Measurements from ENCODE around the gene SLC25A36.
"Not testable (repeated sequence)": the region's sequence is repeated elsewhere in the genome, so short reads cannot be mapped to it uniquely, and the experiment has no call there.

The SLC25A36 gene

DNA sequence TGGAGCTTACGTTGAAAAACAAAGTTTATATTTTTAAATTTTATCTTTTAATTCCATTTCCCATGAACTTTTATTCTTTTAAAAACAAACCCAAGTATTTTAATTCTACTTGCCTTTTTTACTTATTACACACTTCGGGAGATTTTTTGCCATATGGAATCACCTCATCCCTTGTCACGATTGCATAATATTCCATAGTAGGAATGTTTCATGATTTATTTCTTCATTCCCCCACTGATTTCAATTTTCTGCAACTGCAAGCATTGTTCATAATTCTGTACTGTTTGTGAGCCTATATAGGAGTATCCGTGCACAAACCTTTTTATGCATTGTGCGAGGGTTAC lies 574 bp upstream of the SLC25A36 start:
- DNase-seq (ENCODE audit: low spot score in 2 of 2), result no peak
- Mint-ChIP-seq H3K4me3 (peak overlapping the region; percentile 94), H3K4me1 (peaks cover 43% of the 10 kb centered on the region), H3K27me3 (peaks cover 4% of the 10 kb centered on the region), H3K27ac (ENCODE audit: low read depth) (peak overlapping the region; percentile 94), H3K36me3 (ENCODE audit: insufficient read depth) (peaks cover 11% of the 10 kb centered on the region), H3K9me3 (no peaks in the 10 kb centered on the region)
- no peak for ATAC-seq (replicated peaks; ENCODE audit: extremely low read depth, poor library complexity, severe bottlenecking)

DNA sequence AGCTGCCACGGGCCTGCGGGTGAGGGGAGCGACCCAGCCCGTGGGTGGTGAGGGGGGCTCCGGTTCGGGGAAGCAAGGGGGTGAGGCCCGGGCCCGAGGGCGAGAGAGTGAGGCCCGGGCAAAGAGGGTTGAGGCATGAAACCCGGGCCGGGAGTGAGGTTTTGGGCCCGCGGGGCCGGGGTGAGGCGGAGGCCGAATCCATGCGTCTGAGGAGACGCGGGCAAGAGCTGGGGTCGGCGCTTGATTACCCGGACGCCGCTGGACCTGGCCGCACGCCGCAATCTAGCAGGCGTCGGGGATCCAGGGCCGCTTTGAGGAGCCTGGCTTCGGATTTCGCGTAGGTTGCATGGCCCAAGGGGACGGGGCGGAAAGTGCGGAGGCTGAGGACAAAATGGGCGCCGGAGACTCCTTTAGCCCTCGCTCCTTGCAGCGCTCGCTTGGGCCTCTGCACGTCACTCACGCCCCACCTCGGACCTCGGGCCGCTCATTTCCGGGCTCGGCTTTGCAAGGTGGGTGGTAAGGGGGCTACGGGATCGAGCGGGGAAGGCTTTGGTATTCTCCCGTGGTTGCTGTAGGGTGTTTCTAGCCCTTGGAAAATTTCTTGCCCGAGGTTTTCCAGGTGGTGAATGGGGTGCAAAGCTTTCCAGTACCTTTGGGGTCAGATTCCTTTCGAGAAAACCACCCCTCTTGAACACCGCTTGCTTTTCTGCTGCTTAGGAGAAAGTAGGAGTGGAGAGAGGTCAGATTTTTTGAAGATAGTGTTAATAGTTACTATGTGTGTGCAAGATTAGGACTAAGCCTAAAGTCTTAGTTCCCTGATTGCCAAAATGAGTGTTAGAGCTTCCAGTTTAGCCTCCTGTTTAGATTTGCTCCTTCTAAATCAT lies 827 bp downstream of the SLC25A36 start:
- DNase-seq (ENCODE audit: low spot score in 2 of 2) (peak; percentile 26 to 31), ATAC-seq (replicated peaks; ENCODE audit: extremely low read depth, poor library complexity, severe bottlenecking) (peak; percentile 9)
- H3K36me3 Mint-ChIP-seq (ENCODE audit: insufficient read depth), result peaks cover 11% of the 10 kb centered on the region
- H3K27me3 Mint-ChIP-seq, result no peaks in the 10 kb centered on the region
- H3K27ac Mint-ChIP-seq (ENCODE audit: low read depth), result peak overlapping the region; percentile 94
- peak overlapping the region; percentile 94 for H3K4me3 Mint-ChIP-seq
- H3K9me3 Mint-ChIP-seq, result no peaks in the 10 kb centered on the region
- peaks cover 55% of the 10 kb centered on the region for H3K4me1 Mint-ChIP-seq

DNA sequence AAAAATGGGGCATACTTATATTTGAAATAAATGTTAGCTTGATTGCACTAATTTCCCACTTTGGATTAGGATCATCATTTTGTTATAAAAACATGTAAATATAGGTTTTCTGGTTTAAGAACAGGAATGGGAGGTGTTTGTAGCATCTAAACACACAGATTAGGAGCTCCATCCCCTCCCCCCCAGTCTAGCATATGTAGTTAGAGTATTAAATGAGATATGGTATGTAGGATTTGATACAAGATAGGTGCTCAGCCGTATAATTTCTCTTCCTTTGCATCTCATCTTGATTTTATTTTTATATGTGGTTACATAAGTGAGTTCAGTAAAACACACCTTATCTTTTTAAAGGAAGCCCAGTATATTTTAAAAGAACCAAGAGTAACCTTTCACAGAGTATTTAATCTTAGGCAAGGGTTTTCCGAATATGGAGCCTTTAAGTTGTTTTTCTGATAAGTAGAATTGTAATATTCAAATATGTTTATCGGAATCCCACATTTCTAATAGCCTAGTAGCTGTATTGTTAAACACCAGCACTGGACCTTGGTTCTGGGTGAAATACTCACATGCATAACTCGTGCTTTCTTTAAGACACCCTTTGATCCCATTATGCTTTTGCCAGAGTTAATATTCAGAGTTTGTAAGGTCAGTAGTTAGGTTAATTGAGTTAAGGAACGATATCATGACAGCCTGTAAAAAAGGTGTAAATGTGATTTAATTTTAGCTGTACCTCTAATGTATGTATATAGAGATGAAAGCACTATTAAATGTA lies 2.3 kb downstream of the SLC25A36 start:
- H3K27me3 Mint-ChIP-seq, result no peaks in the 10 kb centered on the region
- peaks cover 59% of the 10 kb centered on the region for H3K4me1 Mint-ChIP-seq
- DNase-seq (ENCODE audit: low spot score in 2 of 2) (no peak), ATAC-seq (replicated peaks; ENCODE audit: extremely low read depth, poor library complexity, severe bottlenecking) (no peak)
- H3K36me3 Mint-ChIP-seq (ENCODE audit: insufficient read depth), result peaks cover 11% of the 10 kb centered on the region
- H3K4me3 Mint-ChIP-seq, result peak overlapping the region; percentile 94
- no peak overlapping the region for H3K27ac Mint-ChIP-seq (ENCODE audit: low read depth)
- H3K9me3 Mint-ChIP-seq, result no peaks in the 10 kb centered on the region

- peaks cover 60% of the 10 kb centered on the region for H3K4me1 Mint-ChIP-seq
- no peaks in the 10 kb centered on the region for H3K36me3 Mint-ChIP-seq (ENCODE audit: insufficient read depth)
- DNase-seq (ENCODE audit: low spot score in 2 of 2), result no peak
- ATAC-seq (replicated peaks; ENCODE audit: extremely low read depth, poor library complexity, severe bottlenecking), result no peak
- H3K27ac Mint-ChIP-seq (ENCODE audit: low read depth), result no peak overlapping the region
- H3K9me3 Mint-ChIP-seq, result no peaks in the 10 kb centered on the region
- H3K4me3 Mint-ChIP-seq, result no peak overlapping the region
- H3K27me3 Mint-ChIP-seq, result no peaks in the 10 kb centered on the region
Measured at GRCh38 chr3:140948460-140949249, 7.0 kb downstream of the SLC25A36 start.

DNA sequence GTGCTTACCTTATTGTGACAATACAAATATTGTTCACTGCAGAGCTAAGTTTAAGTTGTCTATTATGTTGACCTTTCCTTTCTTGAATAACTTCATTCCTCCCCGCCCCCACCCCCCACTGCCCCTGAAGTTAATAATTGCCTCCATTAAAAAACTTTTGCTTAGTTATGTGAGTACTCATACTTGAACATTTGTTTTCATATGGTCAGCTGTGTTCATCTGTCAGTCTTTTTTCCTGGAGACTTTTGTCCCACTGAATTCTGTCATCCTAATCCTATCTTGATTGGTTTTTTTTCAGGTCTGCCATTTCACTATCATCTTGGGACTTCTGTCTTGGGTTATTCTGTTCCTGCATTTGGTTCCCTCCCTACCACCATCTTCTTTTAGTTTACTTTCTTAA lies 8.5 kb downstream of the SLC25A36 start:
- no peak overlapping the region for H3K27ac Mint-ChIP-seq (ENCODE audit: low read depth)
- H3K4me1 Mint-ChIP-seq, result peaks cover 60% of the 10 kb centered on the region

GRCh38 chr3:140950863-140951262 lies 9.2 kb downstream of the SLC25A36 start:
- no peak overlapping the region for H3K4me3 Mint-ChIP-seq
- DNase-seq (ENCODE audit: low spot score in 2 of 2) (no peak), ATAC-seq (replicated peaks; ENCODE audit: extremely low read depth, poor library complexity, severe bottlenecking) (no peak)
- no peaks in the 10 kb centered on the region for H3K36me3 Mint-ChIP-seq (ENCODE audit: insufficient read depth)
- no peaks in the 10 kb centered on the region for H3K9me3 Mint-ChIP-seq
- no peak overlapping the region for H3K27ac Mint-ChIP-seq (ENCODE audit: low read depth)
- H3K27me3 Mint-ChIP-seq, result no peaks in the 10 kb centered on the region
- peaks cover 59% of the 10 kb centered on the region for H3K4me1 Mint-ChIP-seq

More for the DNA sequence above, 8.5 kb downstream of the SLC25A36 start:
- no peak for ATAC-seq (replicated peaks; ENCODE audit: extremely low read depth, poor library complexity, severe bottlenecking)
- H3K27me3 Mint-ChIP-seq, result no peaks in the 10 kb centered on the region
- H3K36me3 Mint-ChIP-seq (ENCODE audit: insufficient read depth), result no peaks in the 10 kb centered on the region
- no peak overlapping the region for H3K4me3 Mint-ChIP-seq
- no peaks in the 10 kb centered on the region for H3K9me3 Mint-ChIP-seq
- no peak for DNase-seq (ENCODE audit: low spot score in 2 of 2)

GRCh38 chr3:140951750-140952149 lies 10.1 kb downstream of the SLC25A36 start:
- Mint-ChIP-seq H3K4me3 (peak overlapping the region; percentile 21), H3K4me1 (peaks cover 55% of the 10 kb centered on the region)
- not testable (repeated sequence) for ATAC-seq (replicated peaks; ENCODE audit: extremely low read depth, poor library complexity, severe bottlenecking); H3K9me3 Mint-ChIP-seq; DNase-seq (ENCODE audit: low spot score in 2 of 2); H3K27me3 Mint-ChIP-seq; H3K36me3 Mint-ChIP-seq (ENCODE audit: insufficient read depth); H3K27ac Mint-ChIP-seq (ENCODE audit: low read depth)

DNA sequence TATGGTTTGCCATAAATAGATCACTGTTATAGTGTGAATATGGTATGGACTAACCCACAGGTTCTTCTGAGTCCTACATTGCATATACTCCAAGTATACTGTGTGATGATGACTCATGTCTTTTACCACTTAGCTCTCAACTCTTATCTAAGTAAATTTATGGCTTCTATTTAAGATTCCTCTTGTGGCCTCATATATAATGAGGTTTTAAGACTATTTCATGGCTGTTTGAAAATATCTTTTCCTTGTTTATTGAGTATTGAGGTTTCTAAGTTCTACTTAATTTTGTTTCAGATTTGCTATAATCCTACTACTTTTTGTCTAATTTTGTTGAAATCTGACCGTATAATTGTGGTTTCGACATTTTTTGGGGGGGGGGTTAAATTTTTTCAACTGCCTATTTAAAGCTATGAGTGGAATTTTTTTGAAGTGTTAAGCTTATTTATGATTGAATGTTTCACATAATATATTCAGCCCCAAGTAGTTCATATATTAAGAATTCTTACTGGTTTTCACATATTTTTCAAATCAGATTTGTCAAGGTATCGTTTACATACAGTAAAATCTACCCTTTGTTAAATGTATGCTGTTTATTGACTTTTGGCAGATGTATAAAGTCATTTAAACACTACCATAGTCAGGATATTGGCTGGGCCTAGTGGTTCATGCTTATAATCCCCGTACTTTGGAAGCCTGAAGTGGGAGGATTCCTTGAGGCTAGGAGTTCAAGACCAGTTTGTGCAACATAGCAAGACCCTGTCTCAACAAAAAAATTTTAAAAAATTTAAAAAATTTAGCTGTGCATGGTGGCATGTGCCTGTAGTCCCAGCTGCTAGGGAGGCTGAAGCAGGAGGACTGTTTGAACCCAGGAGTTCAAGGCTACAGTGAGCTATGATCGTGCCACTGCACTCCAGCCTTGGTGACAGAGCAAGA lies 11.7 kb downstream of the SLC25A36 start:
- no peak for ATAC-seq (replicated peaks; ENCODE audit: extremely low read depth, poor library complexity, severe bottlenecking)
- Mint-ChIP-seq H3K4me1 (peaks cover 50% of the 10 kb centered on the region), H3K36me3 (ENCODE audit: insufficient read depth) (peaks cover 1% of the 10 kb centered on the region), H3K27me3 (no peaks in the 10 kb centered on the region), H3K27ac (ENCODE audit: low read depth) (no peak overlapping the region), H3K4me3 (no peak overlapping the region), H3K9me3 (no peaks in the 10 kb centered on the region)
- DNase-seq (ENCODE audit: low spot score in 2 of 2), result no peak

DNA sequence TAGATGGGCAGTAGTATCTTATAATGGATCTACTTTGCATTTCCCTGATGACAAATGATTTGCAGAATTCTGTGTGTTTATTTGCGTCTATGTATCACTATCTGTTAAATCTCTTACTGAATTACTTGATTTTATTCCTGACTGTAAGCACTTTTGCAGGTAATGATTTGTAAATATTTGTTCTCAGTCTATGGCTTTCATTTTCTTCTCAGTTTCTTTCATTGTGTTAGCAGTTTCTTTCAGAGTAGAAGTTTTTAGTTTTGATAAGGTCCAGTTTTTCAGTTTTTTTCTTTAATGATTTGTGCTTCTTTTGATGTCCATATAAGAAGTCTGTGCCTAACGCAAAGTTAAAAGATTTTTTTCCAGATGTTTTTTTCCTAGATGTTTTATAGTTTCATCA lies 12.9 kb downstream of the SLC25A36 start:
- Mint-ChIP-seq H3K9me3 (no peaks in the 10 kb centered on the region), H3K36me3 (ENCODE audit: insufficient read depth) (peaks cover 5% of the 10 kb centered on the region), H3K4me3 (no peak overlapping the region), H3K27ac (ENCODE audit: low read depth) (no peak overlapping the region), H3K27me3 (no peaks in the 10 kb centered on the region), H3K4me1 (peaks cover 45% of the 10 kb centered on the region)
- ATAC-seq (replicated peaks; ENCODE audit: extremely low read depth, poor library complexity, severe bottlenecking), result no peak
- DNase-seq (ENCODE audit: low spot score in 2 of 2), result no peak

- no peak overlapping the region for H3K4me3 Mint-ChIP-seq
- H3K4me1 Mint-ChIP-seq, result peaks cover 42% of the 10 kb centered on the region
- H3K36me3 Mint-ChIP-seq (ENCODE audit: insufficient read depth), result peaks cover 5% of the 10 kb centered on the region
- DNase-seq (ENCODE audit: low spot score in 2 of 2), result no peak
- H3K27me3 Mint-ChIP-seq, result no peaks in the 10 kb centered on the region
- ATAC-seq (replicated peaks; ENCODE audit: extremely low read depth, poor library complexity, severe bottlenecking), result no peak
- H3K9me3 Mint-ChIP-seq, result no peaks in the 10 kb centered on the region
- no peak overlapping the region for H3K27ac Mint-ChIP-seq (ENCODE audit: low read depth)
Measured at GRCh38 chr3:140955645-140956044, 14.0 kb downstream of the SLC25A36 start.

- no peaks in the 10 kb centered on the region for H3K27me3 Mint-ChIP-seq
- DNase-seq (ENCODE audit: low spot score in 2 of 2) (no peak), ATAC-seq (replicated peaks; ENCODE audit: extremely low read depth, poor library complexity, severe bottlenecking) (no peak)
- H3K9me3 Mint-ChIP-seq, result no peaks in the 10 kb centered on the region
- H3K4me3 Mint-ChIP-seq, result no peak overlapping the region
- H3K4me1 Mint-ChIP-seq, result peaks cover 36% of the 10 kb centered on the region
- peaks cover 5% of the 10 kb centered on the region for H3K36me3 Mint-ChIP-seq (ENCODE audit: insufficient read depth)
- H3K27ac Mint-ChIP-seq (ENCODE audit: low read depth), result no peak overlapping the region
Measured at GRCh38 chr3:140956058-140956835, 14.6 kb downstream of the SLC25A36 start.

All from central memory CD8-positive, alpha-beta T cell (primary cell).